ENCODE results near the gene SLC2A13. TPM values are rescaled to one million over a fixed set of nuclear protein-coding genes. Genes with fewer than 3 reads are reported as not detected.

SLC2A13 gene
- total RNA-seq, 2 donors from 2014 or later: 10.3 to 12.9 TPM

- DNase-seq: no peak
- Mint-ChIP-seq H3K4me3 (no peak overlapping the region), H3K27ac (no peak overlapping the region), H3K36me3 (ENCODE audit: low read depth) (no peaks in the 10 kb centered on the region), H3K27me3 (ENCODE audit: insufficient read depth) (no peaks in the 10 kb centered on the region), H3K9me3 (no peaks in the 10 kb centered on the region), H3K4me1 (no peaks in the 10 kb centered on the region)
- no peaks in the 10 kb centered on the region for H3K9me3 ChIP-seq (ENCODE audit: control insufficient read depth, low read length)
- H3K36me3 ChIP-seq (ENCODE audit: control insufficient read depth, insufficient read depth, low read length): no peaks in the 10 kb centered on the region
- no peaks in the 10 kb centered on the region for H3K4me1 ChIP-seq (ENCODE audit: control insufficient read depth, insufficient read depth, low read length)
- no CpG with 5 or more reads among the region's 1 CpG for WGBS, 2 experiments (ENCODE audit: insufficient coverage in 1 of 2, insufficient read length in 1 of 2)
- TF ChIP-seq CTCF (conservative IDR thresholded peaks at IDR 0.05): no peak
- no peaks in the 10 kb centered on the region for H3K27me3 ChIP-seq (ENCODE audit: control insufficient read depth, insufficient read depth, low read length, poor library complexity, severe bottlenecking)
- H3K27ac ChIP-seq (ENCODE audit: low read depth, low read length): no peak overlapping the region
- H3K4me3 ChIP-seq (ENCODE audit: low read length): no peak overlapping the region
- no peak overlapping the region for H3K9ac ChIP-seq (ENCODE audit: extremely low read depth, low read length, poor library complexity, severe bottlenecking)
These were observed 17.6 kb upstream of the SLC2A13 start for GRCh38 chr12:40123496-40123895.

GRCh38 chr12:40122842-40123241 lies 17.0 kb upstream of the SLC2A13 start:
- Histone ChIP-seq H3K9me3 (ENCODE audit: control insufficient read depth, low read length) (no peaks in the 10 kb centered on the region), H3K9ac (ENCODE audit: extremely low read depth, low read length, poor library complexity, severe bottlenecking) (no peak overlapping the region), H3K4me3 (ENCODE audit: low read length) (no peak overlapping the region), H3K27me3 (ENCODE audit: control insufficient read depth, insufficient read depth, low read length, poor library complexity, severe bottlenecking) (no peaks in the 10 kb centered on the region), H3K27ac (ENCODE audit: low read depth, low read length) (no peak overlapping the region), H3K36me3 (ENCODE audit: control insufficient read depth, insufficient read depth, low read length) (no peaks in the 10 kb centered on the region), H3K4me1 (ENCODE audit: control insufficient read depth, insufficient read depth, low read length) (no peaks in the 10 kb centered on the region)
- no peak for TF ChIP-seq CTCF (conservative IDR thresholded peaks at IDR 0.05)
- H3K27me3 Mint-ChIP-seq (ENCODE audit: insufficient read depth): no peaks in the 10 kb centered on the region
- no peaks in the 10 kb centered on the region for H3K9me3 Mint-ChIP-seq
- H3K4me1 Mint-ChIP-seq: no peaks in the 10 kb centered on the region
- H3K4me3 Mint-ChIP-seq: no peak overlapping the region
- no peaks in the 10 kb centered on the region for H3K36me3 Mint-ChIP-seq (ENCODE audit: low read depth)
- 73 to 83% methylated on average over 1 of the region's 1 CpG for WGBS, 2 experiments (ENCODE audit: insufficient coverage in 1 of 2, insufficient read length in 1 of 2)
- no peak for DNase-seq
- H3K27ac Mint-ChIP-seq: no peak overlapping the region

GRCh38 chr12:40117818-40118217 lies 11.9 kb upstream of the SLC2A13 start:
- H3K4me1 ChIP-seq (ENCODE audit: control insufficient read depth, insufficient read depth, low read length): no peaks in the 10 kb centered on the region
- no peaks in the 10 kb centered on the region for H3K9me3 ChIP-seq (ENCODE audit: control insufficient read depth, low read length)
- Mint-ChIP-seq H3K36me3 (ENCODE audit: low read depth) (no peaks in the 10 kb centered on the region), H3K27ac (no peak overlapping the region), H3K4me1 (no peaks in the 10 kb centered on the region), H3K9me3 (no peaks in the 10 kb centered on the region), H3K27me3 (ENCODE audit: insufficient read depth) (no peaks in the 10 kb centered on the region), H3K4me3 (no peak overlapping the region)
- H3K4me3 ChIP-seq (ENCODE audit: low read length): no peak overlapping the region
- H3K27ac ChIP-seq (ENCODE audit: low read depth, low read length): no peak overlapping the region
- no peak for DNase-seq
- WGBS, 2 experiments (ENCODE audit: insufficient coverage in 1 of 2, insufficient read length in 1 of 2): 89% methylated on average over 2 of the region's 3 CpGs; no CpG with 5 or more reads in 1 of the 2 experiments
- TF ChIP-seq CTCF (conservative IDR thresholded peaks at IDR 0.05): no peak
- no peaks in the 10 kb centered on the region for H3K36me3 ChIP-seq (ENCODE audit: control insufficient read depth, insufficient read depth, low read length)
- H3K9ac ChIP-seq (ENCODE audit: extremely low read depth, low read length, poor library complexity, severe bottlenecking): no peak overlapping the region
- H3K27me3 ChIP-seq (ENCODE audit: control insufficient read depth, insufficient read depth, low read length, poor library complexity, severe bottlenecking): no peaks in the 10 kb centered on the region
